GM18867 (cell line): ENCODE results near the gene ATG10.
A peak's percentile ranks its signal among the peaks of the same experiment; 100 is the strongest.
"Not testable (repeated sequence)": the region's sequence is repeated elsewhere in the genome, so short reads cannot be mapped to it uniquely, and the experiment has no call there.

Source experiments
- ATAC-seq: cut with Tn5 transposase; IDR thresholded peaks from one replicate; pipeline ENCODE4 v1.9.1; 2021; ENCODE audit warnings: mild to moderate bottlenecking, moderate library complexity; ENCODE audit not compliant: unreplicated experiment

ATG10 gene

DNA sequence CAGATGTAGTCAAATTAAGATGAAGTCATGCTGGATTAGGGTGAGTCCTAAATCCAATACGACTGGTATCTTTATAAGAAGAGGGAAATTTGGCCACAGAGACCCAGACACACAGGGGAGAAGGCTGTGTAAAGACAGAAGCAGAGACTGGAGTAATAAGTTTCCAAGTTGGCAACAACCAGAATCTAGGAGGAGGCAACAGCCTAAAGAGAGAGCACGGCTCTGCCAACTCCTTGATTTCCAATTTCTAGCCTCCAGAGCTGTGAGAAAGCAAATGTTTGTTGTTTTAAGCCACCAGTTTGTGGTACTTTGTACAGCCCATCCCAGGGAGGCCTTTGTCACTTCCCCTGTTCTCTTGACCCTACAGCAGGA, 74.4 kb downstream of the ATG10 start:
- no peak for ATAC-seq

DNA sequence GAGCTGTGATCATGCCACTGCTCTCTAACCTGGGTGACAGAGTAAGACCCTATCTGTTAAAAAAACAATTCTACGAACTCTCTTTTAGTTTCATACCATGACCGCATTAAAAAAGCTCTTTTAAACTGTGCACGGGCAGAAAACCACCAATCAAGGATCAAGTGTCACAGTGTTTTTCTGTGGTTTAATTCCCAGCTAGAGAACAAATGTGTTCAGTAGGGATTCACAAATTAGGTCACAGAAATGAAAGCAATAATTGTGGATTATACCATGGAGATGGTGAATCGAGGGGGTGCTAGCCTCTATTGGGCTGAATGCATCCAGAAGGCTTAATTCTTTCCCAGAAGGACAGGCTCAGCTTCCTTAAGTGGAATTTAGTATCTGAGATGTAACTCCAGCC, 79.1 kb downstream of the ATG10 start:
- no peak for ATAC-seq

DNA sequence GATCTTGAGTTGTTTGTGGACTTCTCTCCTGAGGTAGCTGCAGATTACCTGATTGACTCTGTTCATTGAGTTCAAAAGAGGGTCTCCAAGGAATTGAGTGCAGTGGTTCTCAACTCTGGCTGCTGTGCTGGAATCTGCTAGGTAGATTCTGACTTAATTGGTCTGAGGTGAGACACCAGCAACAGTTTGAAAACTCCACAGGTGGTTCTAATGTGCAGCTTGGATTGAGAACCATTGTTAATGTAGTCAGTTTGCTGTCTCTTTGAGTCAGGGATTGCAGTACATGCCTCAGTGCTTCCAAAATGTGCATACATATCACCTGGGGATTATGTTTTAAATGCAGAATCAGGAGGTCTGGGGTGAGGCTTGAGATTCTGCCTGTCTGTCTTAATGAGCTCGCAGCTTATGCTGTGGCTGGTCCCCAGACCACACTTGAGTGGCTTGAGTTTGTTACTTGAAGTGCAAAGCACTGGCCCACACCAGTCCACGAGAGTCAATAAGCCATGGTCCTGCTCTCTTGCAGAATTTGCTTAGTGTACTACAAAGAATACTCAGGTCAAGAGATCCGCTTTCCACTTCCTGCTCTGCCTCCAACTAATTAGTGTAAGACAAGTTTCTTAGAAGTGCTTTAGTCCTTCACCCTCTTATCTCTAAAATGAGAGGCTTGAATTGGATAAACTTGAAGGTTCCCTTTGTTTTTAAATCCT, 82.3 kb downstream of the ATG10 start:
- ATAC-seq, result no peak

DNA sequence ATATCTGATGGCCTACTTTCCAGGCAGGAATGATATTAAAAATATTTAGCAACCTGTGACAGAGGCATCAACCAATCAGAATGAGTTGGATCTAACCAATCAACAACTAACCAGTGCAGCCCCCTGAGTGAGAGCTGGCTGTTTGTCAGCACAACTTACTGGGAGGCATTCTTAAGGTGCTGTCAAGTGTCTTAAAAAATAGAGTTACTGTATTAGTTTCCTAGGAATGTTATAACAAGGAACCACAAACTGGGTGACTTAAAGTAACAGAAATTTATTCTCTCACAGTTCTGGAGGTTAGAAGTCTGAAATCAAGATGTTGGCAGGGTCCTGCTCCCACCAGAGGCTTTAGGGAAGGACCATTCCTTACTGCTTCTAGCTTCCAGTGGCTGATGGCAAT, 85.2 kb downstream of the ATG10 start:
- ATAC-seq, result no peak

DNA sequence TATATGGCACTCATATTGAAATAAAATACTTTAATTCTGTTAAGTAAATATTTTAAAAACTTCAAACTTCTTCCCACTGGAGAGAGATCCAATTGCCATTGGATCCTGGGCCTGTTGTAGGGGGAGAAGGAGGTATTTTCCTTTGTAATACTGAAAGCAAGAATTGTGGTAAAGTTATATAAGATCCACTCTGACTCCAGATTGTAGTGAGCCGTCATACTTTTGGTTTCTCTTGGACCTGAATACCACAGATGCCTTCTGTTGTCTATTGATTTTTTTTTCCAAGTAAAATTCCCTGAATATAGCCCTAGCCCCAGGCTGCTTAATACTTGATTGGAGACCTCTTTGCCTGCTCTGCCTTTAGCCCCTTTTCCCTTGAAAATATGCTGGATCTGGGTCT, 86.9 kb downstream of the ATG10 start:
- ATAC-seq, result peak; percentile 66

DNA sequence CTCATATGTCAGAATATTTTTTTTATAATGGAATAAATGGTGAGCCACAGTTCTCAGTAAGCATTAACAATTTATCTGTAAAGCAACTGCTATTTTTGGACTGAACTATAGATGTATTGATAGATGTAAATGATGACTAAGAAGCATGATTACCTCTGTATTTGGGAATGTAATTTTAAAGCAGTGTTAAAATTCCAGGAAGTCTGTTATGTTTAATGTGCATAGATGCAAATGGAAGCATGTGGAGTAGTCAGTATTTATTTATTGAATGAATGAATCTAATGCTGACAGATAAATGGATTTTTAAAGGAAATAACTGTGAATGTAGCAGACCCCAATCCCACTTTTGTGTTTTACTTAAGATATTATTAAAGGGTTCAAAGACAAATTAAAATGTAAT, 95.0 kb downstream of the ATG10 start:
- ATAC-seq, result no peak

DNA sequence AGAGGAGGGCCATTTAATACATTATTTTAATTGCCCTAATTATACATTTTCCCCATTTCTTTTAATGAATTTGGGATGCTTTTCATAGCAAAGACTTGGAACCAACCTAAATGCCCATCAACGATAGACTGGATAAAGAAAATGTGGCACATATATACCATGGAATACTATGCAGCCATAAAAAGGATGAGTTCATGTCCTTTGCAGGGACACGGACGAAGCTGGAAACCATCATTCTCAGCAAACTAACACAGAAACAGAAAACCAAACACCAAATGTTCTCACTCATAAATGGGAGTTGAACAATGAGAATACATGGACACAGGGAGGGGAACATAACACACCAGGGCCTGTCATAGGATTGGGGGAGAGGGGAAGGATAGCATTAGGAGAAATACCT, 96.2 kb downstream of the ATG10 start:
- ATAC-seq, result not testable (repeated sequence)

DNA sequence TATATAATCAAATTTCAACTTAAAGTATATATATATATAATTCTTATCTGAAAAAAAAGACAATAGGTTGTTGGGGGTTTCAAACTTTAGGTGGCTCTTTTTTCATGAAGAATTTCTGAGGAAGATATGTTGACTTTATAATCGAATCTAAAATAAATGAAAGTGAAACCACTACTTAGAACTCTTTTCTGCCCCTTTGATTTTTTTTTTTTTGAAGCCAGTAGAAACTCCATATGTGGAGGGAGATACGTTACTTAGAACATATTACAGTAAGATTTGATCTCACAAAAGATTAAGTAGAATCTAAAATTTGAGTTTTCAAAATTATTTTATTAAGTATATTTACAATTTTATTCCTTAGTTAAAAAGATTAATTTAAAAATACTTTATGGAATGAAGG, 96.9 kb downstream of the ATG10 start:
- no peak for ATAC-seq

DNA sequence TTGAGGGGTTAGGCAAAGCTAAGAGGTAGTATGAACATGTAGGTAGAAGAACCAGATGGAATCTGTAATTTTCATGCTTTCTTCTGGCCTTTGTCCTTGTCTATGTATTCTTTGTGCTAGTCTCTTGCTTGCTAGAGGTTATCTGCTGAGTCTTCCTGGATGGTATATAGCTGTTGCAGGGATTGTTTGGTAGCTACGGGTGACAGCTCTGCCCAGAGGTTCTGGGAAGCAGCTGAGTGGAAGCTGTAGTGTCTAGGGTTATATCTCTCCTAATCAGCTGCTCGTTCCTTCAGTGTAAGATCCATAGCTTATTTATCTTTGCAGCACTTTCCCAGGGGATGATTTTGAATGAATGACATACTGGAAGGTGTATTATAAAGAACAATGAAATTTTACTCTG, 100.3 kb downstream of the ATG10 start:
- ATAC-seq, result no peak

DNA sequence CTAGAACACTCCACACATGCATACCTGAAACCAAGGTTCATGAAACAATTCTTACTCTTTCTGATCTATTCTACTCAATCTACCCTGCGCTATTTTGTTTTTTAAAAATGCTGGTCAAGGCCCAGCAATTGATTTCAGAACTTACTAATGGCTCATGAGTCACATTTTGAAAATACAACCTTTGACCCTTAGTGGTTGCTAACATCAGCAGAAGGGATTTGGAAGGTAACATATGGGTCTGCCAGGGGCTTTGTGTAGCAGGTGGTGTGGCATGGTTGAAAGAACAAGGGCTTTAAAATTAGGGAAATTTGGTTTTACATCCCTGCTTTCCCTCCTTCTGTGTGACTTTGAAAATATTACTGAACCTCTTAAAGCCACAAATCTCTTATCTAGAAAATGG, 101.4 kb downstream of the ATG10 start:
- no peak for ATAC-seq

DNA sequence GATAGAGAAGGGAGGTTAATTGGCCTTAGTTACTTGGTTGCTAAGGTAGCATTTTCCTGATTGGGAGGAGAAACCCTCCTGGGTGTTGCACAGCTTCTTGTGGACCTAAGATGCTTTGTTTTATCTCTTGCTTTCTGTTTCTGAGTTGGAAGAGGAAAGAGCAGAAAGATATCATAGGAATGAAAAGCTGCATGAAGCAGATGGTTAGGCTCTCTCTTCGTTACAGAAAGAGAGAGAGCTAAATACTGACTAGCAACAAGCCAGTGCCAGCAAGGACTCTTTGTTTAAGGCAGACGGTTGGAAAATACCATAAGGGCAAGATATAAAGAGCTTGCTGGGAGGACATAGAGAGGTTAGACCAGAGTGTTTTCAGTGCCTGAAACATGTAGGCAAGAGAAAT, 103.1 kb downstream of the ATG10 start:
- ATAC-seq, result no peak

DNA sequence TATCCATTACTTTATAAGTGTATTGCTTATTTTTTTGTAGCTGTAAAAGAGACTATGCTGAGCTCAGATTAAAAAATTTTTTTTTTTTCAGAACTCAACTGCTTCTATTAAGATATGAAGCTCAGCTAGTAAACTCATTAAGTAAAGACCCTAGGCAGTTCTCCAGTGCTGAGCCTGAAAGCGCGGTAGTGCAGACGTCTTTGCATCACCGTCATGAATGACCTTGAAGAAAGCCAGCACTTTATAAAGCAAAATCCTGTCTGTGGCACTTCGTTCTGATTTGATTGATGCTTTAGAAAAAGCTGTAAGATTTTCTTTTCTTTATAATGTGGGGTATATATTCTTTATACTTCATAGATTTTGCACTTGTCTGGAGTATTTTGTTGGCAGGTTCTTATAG, 105.7 kb downstream of the ATG10 start:
- ATAC-seq, result no peak

DNA sequence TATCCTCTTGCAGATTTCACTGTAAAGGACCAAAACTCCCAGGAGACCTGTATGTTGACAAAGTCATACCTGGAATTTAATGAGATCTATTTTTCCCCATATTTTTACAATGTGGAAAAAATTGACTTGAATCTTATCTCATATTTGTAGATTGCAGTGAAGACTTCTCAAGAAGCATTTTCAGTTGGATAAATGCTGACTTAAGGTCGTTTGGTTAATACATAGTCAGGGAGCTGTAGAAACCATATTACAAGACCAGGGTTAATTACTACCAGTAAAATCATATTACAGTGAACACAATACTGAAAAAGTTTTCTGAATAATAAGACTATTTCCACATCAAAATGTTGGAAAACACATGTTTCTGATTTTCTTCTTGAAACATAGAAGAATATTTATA, 119.8 kb downstream of the ATG10 start:
- no peak for ATAC-seq

DNA sequence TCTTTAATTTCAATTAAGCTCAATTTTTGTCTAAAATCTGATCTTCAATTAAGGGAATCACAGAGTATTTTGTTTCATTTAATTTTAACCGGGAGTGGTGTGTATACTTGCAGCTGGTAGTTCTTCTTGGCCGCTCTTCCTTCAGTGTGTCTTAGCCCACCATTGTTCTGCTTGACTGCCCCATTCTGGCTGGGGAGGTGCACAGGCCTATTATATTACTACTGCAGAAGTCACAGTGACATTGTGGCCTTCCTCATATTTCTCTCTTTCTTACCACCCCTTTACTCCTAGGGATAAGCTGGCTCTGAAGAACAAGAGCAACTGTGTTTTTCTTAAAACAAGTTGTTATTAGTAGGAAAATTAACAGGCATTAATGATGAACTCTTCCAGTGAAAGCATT, 123.7 kb downstream of the ATG10 start:
- no peak for ATAC-seq

DNA sequence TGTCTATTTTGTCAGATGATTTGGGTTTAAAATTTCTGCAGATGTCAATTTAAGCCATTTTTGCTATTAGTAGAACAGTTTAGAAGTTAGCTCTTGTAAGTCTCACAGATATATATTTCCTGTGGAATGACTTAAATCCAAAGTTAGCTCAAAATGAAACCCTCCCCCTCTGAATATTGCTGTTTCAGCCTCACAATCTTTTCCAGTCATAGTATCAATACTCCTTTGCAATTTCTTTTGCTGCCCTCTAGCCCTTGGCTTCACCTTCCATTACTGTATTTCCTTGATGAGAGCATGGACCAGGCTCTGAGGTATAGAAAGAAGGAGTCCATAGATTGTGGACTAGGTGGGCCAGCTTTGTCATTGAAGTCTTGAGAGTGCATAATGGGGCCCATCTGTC, 124.4 kb downstream of the ATG10 start:
- no peak for ATAC-seq

DNA sequence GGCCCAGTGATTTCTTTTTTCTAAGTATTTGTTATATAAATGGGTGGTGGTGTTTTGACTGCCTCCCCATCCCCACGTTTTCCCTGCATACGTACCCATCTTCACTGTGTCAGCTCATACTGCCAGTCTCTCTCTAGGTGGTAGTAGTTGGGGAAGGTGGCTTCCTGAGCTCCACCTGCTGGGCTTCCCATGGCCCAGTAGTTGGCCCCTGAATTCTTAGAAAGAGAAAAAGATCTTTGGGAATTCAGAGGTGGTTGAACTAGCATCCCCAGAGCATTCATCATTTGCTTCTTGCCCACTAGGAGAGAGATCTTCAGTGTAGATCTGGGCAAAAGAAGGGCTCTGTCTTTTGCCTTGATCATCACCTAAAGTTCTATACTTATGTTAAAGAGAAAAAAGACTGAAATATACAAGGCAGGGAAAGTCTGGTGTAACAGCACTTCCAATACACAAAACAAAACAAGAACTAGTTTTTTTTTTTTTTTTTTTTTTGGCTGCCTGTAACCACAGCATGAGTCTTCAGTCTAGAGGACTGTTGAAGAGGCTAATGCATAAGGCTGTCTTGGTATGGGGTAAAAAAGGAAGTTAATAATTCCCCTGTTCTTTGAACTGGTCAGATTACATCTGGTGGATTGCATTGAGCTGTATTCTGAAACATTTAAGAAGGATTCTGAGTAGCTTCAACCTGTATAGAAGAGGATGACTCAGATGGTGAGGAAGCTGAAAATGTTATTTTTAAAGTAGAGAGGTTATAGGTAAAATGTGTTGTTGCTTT, 128.7 kb downstream of the ATG10 start:
- peak; percentile 93 for ATAC-seq

DNA sequence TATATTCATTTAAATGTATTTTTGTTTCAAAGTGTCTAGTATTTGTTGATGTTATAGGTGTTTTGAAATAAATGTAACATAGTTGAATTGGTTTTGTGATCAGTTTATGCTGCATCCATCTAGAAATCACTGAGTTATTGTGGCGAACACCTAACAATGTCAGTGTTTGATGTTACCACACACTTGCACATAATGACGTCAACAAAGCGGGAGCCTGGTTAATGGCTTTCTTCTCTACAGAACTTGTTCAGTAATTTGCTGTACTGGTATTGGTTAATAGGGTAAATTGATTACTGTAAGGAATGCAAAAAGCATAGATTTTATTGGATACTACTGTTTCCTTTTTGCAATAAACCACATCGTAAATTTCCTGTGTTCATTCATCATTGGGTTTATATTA, 133.0 kb downstream of the ATG10 start:
- no peak for ATAC-seq

DNA sequence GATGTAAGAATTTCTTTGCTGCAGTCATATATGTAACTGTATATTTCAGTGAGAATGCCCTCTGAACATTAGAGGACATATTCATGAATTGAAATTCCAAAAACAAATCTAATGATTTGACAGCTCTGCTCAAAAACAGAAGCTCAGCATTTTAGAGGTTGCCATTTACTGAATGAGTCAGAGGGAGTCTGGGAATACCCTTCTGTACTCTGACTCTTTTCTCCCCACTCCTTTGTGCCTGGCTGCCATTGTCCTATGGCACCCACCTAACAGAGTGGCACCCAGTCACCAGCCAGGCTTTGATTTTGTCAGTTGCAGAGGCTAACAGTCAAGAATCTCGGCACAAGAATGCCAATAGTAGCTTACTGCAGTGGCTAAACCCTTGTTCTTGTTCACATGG, 133.6 kb downstream of the ATG10 start:
- ATAC-seq, result no peak

DNA sequence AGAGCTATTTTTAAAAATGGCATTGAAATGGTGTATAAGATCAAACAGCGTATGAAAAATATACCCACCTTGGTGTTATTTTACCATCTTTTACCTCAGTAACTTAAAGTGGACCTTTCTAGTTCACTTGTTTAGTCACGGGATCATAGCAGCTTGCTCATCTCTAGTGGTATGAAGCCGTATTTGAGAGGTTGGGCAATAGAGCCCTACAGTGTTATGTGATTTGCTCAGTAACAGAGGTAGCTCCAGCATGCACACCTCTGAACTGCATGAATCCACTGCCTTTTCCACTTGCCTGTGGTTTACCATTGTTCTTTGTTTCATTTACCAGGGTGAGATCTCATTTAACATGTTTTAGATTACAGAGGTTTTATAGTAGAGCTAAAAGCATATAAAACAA, 134.4 kb downstream of the ATG10 start:
- no peak for ATAC-seq

DNA sequence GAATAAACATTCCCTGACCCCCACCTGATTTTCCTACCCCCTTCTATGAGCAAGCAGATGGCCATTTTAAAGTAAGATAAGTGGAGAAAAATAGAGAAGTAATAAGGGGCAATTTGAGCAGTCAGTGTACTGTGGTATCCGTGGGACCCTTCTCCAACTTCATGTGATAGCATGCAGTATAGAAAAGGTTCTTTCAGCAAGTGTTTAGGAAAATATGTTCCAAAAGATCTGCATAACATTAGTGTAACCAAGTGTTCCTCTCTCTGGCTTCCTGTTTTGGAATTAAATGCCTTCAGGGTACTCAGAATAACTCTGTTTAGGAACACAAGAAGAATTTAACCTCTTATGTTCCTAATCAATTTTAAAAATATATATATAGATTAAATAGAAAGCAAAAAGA, 134.9 kb downstream of the ATG10 start:
- no peak for ATAC-seq

DNA sequence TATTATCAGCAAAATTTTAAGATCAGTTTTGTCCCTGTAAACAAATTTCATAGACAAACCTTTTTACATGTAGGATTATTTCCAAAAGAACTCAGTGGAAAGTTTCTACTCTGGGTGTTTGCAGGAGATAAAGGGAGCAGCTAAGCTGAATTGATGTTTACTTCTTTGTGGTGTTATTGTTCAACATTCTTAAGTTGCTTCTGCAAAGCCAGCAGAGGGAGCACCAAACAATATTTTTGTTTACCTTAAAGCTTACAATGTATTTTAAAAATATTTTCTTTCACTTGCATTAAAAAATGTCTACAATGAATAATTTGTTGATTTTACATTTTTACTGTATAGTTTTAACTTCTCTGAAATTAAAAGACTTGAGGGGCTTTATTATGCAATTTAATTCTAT, 135.4 kb downstream of the ATG10 start:
- ATAC-seq, result no peak

DNA sequence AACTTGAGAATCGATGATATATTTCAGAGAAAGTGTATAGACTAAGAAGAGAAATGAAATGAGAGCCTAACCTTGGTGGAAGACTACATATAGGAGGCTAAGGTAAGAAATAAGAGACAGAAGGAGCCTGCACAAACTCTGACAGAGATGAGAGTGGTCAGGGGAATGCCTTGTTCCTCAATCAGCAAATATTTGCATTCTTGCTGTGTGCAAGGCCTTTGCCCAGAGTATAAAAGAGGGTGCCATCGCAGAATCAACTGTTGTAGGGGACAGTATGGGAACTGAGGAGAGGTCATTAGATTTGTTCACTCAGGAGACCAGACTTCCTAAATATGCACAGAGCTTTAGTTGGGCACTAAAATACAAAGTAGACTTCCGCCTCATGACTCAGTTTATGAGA, 137.2 kb downstream of the ATG10 start:
- no peak for ATAC-seq

DNA sequence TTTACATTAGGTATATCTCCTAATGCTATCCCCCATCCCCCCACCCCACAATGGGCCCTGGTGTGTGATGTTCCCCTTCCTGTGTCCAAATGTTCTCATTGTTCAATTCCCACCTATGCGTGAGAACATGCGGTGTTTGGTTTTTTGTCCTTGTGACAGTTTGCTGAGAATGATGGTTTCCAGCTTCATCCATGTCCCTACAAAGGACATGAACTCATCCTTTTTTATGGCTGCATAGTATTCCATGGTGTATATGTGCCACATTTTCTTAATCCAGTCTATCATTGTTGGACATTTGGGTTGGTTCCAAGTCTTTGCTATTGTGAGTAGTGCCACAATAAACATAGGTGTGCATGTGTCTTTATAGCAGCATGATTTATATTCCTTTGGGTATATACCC, 138.1 kb downstream of the ATG10 start:
- not testable (repeated sequence) for ATAC-seq
